MV-4-11 (cell line): Measurements from ENCODE around the gene PLXNA4.
A peak's percentile ranks its signal among the peaks of the same experiment; 100 is the strongest.
"Not testable (repeated sequence)": the region's sequence is repeated elsewhere in the genome, so short reads cannot be mapped to it uniquely, and the experiment has no call there.

Experiments
- DNase-seq: peaks from one replicate; lab custom pipeline; 2025; lab: John Stamatoyannopoulos, UW

Gene PLXNA4

DNA sequence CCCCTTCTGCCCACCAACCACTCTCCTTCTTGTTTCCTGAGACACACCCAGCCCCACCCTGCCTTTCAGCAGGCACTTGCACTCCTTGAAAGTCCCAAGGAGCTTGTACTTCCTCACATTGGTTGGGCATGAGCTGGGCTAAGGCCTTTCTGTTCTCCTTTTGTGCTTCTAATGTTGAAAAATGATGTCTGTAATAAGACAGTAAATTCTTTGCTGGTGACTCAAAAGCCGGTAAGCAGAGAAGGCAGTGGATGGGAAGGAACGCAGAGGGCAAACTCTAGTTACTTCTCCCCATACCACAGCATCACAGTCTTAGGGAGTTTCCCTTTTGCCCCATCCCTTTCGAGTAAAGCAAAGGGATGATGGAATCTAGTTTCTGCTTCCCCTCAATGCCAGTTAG is 185.6 kb downstream of the PLXNA4 start:
- DNase-seq: peak; percentile 88

DNA sequence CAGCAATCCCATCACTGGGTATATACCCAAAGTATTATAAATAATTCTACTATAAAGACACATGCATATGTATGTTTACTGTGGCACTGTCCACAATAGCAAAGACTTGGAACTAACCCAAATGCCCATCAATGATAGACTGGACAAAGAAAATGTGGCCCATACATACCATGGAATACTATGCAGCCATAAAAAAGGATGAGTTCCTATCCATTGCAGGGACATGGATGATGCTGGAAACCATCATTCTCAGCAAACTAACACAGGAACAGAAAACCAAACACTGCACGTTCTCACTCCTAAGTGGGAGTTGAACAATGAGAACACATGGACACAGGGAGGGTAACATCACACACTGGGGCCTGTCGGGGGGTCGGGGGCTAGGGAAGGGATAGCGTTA is 186.2 kb downstream of the PLXNA4 start:
- not testable (repeated sequence) for DNase-seq

DNA sequence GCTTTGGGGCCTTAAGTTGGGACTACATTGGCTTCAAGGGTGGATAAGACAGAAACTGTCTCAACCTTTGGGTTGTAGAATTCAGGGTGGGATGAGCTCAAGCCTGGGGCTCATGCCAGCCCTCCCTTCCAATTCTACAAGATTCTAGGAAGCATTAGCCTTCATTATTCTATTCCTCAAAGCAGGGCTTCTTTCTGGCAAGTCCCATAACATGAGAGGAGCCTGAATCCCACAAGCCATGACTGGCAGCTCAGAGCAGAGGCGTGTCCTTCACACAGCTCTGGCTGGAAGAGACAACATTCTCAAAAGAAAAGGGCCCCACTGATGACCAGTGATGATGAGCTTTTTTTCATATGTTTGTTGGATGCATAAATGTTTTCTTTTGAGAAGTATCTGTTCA is 187.6 kb downstream of the PLXNA4 start:
- no peak for DNase-seq

DNA sequence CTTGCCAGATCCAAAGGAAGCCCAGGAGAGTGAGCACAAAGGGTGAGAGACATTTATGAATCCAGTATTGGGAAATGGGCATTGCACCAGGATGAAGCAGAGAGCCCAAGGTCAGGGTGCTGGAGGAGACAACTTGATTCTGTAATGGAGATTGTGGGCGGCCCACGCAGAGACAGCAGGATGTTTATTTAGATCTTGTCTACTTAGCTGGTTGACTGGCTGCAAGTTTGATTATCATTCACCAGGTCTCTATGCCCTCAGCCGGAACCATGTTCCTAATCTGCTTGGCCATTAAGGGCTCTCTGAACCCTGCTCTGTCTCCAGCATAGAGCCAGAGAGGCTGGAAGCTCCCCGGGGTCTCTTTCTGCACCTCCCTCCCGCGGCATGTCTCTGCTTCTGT is 188.7 kb downstream of the PLXNA4 start:
- DNase-seq: no peak

DNA sequence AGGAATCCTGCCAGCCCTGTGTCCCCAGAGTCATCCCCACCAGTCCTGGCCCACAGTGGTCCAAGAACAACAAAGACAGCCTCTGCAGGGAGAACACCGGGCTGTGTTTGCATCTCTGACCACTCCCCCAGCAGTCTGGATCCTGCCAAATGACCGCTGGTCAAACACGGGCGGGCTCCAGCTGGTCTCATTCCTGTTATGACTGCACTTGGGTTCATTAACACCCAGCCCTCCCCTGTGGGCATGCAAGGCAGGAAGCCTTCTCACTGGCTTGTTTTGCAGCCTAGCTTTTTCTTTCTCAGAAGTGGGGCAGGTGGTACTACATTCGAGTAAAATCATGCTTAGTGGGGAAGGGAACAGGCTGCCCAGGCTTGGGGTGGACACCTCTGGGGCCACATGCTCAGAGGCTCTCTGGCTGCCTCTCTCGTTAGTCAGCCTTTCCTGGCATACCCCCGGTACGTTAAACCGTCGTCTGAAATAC is 190.0 kb downstream of the PLXNA4 start:
- no peak for DNase-seq

DNA sequence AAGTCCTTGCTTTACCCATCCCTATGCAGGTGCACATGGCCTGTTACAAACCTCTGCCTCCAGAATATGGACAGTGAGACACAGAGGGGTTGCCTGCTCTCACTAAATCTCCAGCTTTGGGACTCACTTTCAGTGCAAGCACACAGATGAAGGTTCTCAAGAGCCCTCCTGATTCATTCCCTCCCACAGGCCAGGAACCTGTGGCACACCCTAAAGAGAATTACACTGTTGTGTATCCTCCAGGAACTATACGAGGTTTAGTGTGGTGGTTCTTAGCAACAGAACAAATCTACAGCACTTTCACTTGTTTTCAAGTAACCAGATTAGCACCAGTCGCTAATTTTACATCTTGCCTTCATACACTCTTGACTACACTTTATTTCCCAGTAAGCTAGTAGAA is 192.3 kb downstream of the PLXNA4 start:
- no peak for DNase-seq

DNA sequence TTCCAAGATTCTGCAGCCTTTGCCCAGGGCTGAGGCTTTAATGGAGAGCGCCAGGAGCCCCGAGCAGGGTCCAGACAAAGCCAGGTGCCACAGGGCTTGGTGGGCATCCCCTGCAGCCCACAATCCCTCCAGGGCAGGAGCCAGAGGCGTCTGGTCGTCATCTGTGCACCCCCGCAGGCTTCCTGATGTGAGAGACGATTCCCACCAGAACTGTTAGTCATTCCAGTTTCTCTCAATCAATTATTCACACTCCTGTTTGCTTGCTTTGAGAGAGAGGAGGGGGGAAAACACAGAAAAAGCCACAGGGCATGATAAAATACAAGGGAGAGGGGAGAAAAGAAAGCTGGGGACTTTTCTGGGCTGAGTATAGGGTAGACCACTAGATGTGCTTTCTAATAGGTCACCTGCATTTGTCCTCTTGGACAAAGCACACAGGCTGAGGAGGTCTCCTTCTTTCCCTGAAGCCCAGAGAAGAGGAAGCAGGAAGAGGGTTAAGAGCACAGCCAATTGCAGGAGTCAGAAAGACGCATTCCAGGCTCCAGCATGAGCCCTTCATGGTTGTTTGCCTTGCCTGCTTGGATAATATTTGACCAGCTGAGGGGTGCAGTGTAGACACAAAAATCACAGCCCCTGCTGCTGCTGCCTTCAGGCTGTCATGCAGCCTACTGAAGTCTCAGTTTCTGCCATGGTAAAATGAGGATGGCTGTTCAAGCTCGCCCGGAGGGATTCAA is 194.4 kb downstream of the PLXNA4 start:
- DNase-seq: no peak

DNA sequence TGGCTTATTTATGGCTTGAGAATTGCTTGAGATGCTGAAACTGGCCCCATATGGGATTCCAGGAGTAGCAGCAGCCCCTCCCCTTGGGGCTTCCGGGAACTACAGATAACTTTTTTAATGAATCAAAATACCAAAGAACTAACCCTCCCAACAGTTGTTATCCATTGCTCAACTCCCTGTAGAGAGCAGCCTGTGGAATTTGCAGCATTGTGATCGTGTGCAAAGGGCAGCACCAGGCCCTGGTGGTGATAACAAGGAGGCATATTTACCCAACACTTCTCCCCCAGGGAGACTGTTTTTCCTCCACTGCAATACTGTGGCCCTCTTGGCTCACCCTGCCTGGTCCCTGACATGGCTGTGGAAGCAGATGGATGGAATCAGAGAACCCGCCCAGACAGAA is 196.2 kb downstream of the PLXNA4 start:
- no peak for DNase-seq

DNA sequence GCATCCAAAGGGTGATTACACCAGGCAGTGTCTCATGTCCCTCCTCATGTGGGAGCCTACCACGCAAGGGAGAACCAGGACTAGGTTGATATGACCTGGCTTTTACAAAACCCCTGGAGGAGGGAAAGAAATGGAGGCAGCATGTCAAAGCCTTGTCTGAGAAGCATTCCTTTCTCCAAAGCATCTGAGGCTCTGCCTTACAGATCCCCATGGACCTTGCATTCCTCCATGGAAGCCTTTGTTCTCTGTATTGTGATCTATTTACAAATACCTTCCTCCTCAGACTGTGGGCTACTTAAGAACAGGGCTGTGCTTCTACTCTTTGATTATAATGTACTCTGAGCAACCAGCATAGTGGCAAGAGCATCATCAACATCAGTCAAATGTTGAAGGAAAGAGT is 197.0 kb downstream of the PLXNA4 start:
- DNase-seq: no peak

DNA sequence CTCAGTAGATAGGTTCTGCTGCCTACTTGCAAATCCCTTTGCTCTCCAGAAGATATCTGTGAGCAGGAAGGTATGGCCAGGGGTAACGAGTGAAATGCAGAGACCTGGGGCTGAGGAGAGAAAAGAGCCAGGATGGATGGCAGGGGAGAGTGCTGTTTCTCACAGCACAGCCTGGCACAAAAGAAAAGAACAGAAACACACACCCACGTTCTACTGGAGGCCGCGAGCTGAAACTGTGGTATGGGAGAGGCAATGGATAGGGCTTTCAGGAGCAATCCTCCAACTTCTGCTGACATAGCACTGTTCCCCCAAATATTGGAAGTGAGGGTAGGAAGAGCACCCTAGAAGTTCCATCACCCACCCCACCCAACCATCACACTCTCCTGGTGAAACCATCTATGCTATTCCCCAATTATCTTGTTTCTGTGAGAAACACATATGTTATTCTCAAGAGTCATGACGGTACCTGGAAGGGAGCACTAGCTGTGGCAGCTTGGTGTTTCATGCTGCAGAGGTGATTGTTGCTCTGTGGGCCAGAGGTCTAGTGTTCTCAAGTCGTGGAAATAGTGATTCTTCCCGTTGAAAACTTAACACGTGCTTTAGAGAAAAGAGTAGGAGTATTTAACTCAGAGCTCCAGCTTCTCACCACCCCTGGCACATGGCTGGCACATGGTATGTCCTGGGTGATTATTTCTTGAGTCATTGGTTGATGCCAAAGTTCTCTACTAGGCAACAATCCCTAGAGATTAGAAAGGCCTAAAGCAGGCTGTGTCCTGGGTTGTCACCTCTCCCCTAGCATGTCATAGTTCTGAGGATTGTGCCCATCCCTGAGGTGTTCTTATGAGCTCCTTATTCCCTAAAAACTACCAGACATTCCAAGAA is 198.3 kb downstream of the PLXNA4 start:
- no peak for DNase-seq

DNA sequence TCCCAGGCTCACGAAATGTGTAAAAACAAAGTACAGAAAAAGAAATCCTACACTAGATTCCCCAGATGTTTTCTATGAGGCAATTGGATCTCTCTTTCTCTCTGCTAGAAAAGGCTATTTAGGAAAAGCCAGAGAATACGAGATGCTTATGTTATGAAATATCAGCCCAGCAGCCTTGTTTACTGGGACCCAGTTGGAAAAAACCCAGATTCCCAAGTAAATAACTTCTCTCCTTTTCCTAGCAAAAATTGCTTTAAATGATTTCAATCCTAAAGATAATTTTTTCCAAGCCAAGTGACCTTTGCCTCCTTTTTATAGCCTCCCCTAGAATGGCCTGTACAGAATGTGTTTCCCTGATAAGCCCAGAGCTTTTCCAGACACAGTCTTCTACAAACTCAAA is 199.3 kb downstream of the PLXNA4 start:
- DNase-seq: no peak

DNA sequence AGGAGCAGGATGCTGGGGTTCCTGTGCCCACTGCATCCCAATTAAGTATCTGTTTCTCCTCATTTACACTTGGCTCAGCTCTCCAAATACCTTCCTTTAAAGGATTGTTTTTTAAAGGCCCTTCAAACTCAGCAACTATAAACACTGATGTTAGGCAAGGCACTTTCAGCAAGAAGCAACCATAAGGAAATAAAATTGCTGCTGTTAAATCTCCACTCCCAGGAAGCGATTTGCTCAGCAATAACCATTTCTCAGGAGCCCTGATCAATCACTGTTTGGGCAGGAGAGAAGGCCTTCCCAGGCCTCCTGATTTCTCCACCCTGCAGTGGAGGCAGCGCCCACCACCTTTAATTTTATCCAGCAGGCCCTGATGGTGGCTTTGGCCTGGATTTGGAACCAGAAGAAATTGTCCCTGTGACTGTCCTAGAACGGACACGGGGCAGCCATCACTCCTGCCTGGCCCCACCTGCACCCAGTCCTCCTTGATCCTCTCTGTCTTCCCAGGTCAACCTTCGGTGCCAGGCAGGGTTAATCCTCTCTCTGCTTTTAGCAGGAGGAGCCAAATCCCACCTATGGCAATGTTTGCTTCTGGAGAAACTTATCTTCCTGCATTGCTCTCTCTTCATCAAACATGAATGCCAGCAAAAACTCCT is 199.8 kb downstream of the PLXNA4 start:
- DNase-seq: no peak

DNA sequence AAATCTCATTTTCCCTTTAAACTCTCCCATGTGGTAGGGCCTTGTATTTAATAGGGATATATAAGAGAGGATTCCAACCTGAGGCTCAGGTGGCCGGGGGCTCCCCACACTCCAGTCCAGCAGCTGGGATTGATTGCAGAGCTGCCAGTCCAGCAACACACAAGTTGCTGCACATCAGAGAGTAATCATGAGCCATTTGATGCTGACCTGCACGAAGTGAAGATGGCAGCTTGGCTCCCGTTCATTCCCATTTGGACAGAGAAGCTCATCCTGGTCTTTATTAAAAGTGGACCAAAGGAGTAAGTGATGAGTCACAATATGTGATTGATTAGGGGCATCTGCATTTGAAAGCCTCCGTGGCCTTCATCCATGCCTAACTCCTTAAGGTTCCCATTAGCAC is 202.4 kb downstream of the PLXNA4 start:
- DNase-seq: no peak

DNA sequence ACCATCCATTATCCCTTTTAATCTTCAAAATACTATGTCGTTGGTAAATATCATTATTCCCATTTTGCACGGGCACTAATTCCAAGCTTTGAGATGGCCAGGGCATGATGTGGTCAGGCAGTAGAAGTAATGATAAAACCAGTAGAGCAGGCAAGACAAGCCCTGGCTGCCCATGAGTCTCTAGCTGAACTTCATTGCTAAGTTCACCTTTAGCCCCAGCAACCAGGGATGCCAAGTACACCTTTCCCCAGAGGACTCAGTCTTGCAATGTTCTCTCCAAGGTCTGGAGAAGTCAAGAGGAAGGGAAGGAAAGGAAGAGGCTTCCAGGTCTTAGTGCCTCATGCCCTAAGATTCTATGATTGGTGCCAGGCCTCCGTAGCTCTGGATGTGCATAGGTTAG is 203.2 kb downstream of the PLXNA4 start:
- DNase-seq: no peak

DNA sequence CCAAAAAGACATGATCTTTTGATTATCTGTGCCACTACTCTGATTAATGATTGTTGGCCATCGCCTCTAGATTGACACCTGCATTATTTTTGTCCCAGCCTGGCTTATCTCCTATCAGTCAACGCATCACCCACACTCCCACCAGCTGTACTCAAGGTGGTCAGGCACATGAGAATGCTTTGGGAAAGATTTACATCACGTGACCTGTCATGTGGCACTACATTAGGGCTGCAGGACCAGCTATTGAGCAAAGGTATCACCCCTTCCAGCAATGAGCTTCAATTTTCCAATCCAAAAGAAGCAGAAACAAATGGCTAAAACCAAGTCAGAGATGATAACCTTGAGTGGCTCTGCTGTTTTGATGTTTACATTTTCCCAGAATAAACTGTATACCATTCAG is 204.3 kb downstream of the PLXNA4 start:
- DNase-seq: no peak

DNA sequence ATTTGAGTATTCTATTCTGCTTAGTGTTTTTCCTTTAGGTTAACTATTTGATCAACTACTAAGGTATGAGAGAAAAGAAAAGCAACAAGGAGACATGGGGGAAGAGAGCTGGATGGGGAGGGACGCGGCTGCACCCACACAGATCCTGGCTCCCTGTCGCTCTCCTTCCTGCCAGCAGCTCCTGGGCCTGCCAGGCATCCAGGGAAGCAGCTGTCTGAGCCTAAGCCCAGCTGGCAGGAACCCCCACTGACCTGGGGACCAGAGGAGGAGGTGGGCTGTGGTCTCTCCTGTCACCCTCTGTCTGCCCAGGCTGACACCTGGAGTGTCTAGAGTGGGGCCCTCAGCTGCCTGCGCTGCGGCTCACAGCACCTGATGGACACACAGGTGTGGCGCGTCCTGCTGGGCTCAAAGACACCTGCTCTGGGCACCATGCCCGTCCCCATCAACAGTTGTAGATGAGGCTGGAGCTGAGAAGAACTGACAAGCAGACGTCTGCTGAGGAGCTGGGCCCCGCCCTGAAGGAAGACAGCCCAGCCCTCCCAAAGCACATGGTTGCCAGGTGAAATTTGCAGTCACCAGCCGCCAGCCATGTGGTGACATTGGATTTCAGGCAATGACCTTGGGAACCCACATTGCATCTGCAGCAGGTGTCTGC is 207.9 kb downstream of the PLXNA4 start:
- DNase-seq: no peak

DNA sequence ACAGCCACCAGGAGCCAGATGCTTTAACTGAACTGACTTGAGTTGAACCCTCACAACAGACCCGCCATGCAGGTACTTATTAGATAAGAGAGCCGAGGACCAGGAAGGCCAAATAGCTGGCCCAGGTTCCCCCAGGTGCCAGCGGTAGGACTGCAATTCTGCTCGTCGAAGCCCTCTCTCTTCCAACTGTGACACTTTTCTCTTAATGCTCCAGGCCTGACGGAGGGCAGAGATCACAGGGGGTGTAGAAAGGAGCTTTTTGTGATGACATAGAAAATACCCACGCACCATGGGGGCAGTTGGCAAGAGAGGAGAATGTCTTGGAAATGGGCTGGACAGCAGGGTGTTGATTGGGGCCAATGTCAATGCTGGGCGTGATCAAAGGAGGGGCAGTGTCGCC is 208.5 kb downstream of the PLXNA4 start:
- DNase-seq: no peak

DNA sequence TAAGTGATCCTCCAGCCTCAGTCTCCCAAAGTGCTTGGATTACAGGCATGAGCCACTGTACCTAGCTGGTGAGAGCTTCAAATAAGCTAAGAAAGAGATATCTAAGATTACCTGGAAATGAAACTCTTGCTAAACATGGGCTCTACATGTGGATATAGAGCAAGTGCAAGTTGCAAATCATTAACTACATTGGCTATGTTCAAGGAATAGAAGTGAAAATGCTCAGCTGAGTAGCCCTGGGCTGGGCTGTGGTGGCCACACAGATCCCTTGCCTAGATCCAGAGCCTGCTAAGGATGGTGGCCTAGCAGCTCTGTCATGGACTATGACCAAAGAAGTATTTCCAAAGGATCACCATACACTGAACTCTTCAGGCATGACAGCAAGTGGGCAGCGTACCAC is 209.3 kb downstream of the PLXNA4 start:
- no peak for DNase-seq

DNA sequence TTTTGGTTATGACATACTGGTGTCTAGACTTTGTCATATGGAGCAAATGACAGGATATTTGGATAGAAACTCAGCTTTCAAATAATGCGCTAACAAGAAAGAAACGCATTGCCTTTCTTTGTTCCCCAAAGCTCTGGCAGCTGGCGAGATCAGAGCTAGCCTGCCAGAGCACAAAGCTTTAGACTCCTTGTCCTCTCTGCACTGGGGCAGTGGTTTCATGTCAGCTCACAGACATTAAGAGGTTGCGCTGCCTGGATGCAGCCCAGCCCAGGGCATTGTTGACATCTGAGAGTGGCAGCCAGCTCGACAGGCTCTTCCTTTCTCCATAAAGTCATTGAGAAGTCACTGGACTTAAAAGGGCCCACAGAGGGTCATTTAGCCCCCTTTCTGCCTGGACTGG is 212.0 kb downstream of the PLXNA4 start:
- DNase-seq: no peak

DNA sequence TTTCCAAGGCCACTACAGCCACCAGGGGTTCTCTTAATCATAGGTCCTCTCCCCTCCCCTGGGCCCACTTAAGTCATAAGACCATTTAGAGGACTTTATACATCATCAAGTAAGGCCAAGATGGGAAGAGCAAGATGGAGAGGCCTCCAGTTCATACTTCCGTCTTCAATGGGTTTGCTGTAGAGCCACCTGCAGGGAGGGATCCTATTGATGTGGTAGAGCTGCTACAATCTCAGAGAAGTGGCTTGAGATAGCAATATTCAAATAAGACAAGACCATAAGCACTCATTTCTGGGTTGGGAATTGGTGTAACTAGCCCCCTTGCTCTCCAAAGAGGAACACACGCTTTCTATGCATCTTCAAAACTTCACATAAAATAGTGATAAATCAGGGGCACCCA is 214.2 kb downstream of the PLXNA4 start:
- DNase-seq: no peak

DNA sequence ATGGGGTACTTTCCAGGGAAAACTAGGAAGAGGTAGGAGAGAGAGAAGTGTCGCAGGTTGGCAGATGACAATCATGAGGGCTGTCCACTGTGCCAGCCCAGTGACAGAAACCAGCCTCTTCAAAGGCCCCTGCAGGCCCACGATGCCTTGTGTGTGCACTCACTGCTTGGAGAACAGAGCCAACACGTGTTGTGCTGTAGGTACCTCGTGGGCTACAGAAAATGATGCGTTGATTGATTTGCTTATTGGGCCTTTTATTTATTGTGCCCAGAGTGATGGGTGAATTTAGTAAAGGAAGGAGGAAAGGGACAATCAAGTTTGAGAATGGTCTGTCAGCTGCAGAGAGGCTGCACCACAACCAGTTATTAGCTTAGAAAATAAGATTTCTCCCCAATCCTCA is 215.1 kb downstream of the PLXNA4 start:
- no peak for DNase-seq

DNA sequence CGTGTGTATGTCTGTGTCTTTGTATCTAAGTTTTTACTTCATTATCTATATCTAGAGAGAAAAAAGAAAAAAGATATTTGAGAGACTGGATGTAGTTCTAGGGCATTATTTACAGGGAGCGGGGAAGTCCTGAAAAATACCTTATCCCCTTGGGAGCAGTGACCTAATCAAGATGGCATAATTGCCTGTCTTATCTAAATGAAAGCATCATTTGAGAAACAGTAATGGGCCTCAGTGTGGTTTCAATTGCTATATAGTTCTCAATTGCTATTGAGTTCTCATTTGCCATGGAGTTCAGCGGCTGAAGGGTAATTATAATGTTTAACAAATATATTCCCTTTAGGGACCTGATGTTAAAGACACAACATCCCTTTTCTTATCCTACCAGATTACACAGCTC is 216.5 kb downstream of the PLXNA4 start:
- DNase-seq: no peak
